Midbrain (tissue), 1 donor: ENCODE results near the gene ADAMTS16.

Experiments
- DNase-seq: peaks from one replicate; lab custom pipeline; 2025; lab: John Stamatoyannopoulos, UW

Gene ADAMTS16

DNA sequence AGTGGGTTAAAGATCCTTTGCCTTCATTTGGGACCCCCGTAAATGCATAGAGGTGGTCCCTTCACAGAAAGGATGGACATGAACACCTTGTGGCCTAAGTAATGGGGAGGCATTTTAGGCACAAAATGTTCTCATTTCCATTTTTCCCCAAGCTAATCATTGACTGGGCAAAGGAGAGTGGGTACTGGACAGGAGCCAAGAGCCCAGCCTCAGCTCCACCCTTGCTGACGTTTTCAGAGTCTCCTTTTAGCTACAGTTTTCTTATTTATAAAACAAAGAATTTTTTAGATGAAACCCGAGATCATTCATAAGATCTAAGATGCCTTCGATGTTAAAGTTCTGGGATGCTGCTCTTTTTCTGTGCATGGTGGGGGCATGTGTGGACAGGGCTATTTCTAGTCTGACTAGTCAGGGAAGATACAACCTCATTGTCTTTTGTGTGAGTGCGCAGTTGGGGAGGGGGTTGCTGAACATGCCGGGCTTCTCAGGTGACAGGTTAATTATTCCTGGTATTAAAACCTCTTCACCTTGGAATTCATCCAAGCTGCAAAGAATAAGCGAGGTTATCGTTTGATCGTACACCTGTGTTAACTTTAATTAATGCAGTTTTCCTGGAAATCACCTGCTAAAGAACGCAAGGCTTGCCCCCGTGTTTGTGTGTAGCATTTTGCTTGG lies 48.4 kb downstream of the ADAMTS16 start:
- DNase-seq, result no peak

DNA sequence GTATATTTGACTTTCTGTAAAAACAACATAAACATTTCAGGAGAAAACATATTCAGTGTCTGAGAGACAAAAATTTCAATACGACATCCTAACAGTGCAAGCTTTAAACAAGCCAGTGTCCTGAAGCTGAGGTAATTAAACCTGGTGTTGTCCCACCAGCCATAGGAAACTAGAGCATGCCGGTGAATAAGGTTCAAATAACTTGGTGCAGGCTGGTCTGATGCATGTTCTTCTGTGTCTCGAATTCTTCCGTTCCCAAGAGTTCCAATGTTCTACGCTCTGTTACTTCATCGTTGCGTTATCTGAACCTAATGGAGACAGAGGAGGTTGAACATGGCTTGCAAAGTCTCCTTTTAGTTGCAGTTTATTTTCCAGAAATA lies 48.9 kb downstream of the ADAMTS16 start:
- no peak for DNase-seq

DNA sequence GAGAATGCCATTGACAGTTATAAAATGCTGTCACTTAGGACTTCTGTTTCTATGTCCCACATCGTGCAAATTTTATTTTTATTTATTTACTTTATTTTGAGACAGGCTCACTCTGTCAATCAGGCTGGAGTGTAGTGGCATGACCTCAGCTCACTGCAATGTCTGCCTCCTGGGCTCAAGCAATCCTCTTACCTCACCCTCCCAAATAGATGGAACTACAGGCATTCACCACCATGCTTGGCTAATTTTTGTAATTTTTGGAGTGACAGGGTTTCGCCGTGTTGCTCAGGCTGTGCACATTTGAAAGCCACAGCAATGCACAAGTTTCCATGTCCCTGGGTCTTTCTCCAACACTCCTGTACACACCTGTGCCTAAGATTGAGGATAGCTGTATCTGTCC lies 51.8 kb downstream of the ADAMTS16 start:
- no peak for DNase-seq

DNA sequence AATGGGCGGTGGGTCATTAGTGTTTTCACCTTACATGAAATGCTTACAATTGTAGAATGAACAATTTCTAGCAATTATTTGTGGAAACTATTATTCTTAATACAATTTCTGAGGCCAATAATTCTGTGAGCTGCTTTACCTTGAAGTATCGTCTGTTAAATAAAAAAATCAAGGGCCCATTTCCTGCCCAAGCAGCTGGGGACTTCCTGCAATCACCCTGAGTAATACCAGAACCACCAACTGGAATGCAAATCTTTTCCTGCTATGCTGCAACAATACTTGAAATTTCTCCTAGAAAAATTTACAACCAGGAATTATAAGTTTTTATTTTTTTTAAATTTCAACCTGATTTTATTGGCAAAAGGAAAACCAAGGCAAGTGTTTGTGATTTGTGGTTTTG lies 52.6 kb downstream of the ADAMTS16 start:
- DNase-seq, result no peak

DNA sequence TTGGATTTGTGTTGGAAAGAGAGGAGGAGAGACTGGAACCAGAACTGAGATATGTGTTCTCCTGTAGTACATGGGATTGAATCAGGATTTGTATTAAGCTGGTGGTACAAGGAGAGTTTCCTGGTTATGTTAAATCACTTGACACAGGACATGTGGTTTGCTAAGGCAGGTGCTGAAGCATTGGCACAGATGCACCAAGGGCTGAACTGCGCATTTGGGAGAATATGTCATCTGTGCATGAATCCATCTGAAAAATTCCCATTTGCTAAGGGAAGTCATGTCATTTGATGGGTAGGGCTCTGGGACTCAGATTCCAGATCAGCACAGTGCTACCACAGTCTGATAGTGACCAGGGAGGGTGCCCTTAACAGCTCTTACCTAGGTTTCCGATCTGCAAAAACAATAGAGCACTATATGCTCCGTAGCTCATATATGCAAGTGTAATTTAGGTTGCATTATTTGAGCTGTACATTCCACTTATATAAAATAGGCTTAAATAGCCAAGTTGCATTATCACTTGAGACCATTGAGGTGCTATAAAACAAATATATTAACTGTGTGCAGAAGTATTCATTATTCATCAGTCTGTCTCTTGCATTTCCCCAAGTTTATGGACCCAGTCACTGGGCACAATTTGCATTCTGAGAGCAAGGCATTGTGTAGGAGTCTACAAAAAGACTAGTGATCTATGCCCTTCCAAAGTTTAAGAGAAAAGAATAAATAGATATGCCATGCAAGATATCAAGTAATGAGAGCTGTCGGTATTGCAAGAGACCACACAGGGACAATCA lies 55.2 kb downstream of the ADAMTS16 start:
- DNase-seq, result no peak

DNA sequence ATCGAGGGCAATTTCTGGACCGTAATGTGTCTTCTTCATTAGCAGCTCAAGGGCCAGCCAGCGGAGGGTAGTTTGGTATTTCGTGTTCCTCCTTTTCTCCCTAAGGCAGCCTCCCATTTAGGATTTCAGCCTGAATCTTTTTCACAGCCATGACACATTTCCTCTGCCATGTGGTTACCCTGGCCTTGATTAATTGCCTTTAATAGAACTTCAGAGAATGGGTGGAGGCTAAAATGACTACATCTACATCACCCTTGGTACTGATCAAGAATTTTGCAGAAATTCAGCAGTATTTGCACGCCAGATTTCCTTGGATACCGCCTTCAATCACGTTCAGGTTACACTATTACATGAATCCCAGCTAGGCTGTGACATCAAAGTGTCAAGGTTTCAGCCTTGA lies 58.0 kb downstream of the ADAMTS16 start:
- DNase-seq, result no peak

DNA sequence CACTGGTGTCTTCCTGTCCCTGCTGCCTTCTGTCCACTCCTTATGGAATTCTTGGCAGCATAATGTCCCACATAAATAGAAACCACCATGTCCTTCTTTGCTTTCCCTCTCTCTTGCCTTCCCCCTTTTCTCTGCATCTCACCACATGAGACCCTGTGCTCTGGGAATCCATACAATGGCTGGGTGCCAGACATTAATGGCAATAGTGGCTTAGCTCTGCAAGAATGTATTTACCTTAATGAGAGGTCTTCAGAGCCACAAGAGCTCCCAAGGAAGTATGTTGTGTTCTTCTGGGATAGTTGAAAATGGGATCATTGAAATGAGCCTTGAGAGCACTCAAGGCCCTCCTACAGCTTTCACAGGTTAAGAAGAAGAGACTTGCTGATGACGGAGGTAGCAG lies 58.7 kb downstream of the ADAMTS16 start:
- DNase-seq, result no peak

DNA sequence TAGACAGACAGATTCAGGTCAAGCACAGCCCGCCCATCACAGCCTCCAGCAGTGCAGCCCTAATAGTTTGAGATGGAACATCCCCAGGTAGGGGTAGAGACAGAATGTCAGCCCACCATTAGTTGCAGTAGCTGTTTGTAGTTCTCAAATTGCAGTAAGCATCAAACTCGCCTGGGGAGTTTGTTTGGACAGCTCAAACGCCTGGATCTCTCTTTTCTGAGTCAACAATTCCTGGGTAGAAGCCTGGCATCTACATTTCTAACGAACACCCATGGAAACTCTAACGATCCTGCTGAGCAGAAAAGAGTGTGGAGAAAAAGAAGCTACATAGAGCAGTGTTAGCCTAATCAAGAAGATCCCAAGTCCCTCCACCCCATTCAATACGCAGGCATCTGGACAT lies 59.4 kb downstream of the ADAMTS16 start:
- no peak for DNase-seq

DNA sequence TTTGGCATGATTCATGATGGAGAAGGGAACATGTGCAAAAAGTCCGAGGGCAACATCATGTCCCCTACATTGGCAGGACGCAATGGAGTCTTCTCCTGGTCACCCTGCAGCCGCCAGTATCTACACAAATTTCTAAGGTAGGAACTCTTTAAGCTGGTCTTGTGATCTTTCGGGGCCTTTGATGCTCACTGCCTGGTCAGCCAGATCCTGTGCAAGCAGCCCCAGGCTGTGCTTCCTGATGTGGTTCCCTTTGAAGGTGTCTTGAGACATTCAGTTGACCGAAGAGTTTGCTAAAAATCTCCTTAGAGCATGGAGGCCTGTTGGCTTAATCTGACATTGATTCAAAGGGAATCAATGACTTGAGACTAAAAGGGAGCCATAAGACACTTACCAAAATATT lies 60.0 kb downstream of the ADAMTS16 start:
- no peak for DNase-seq

DNA sequence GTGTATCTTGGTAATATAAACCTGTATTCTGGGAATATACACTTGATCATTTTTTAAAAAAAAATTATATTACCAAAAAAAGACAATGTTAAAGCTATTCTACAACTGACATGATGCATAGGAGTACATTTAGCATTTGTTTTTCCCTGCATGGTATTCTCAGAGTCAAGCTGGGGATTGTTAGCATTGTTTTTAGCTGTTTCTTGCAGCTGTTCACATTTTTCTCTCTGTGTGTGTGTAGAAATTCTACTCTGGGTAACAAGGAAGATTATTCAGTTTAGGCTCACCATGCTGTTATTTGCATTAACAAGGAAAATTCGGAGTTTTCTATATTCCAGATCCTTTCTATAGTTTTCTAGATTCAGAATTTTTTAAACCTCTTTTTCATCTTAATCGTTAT lies 62.2 kb downstream of the ADAMTS16 start:
- DNase-seq, result no peak

DNA sequence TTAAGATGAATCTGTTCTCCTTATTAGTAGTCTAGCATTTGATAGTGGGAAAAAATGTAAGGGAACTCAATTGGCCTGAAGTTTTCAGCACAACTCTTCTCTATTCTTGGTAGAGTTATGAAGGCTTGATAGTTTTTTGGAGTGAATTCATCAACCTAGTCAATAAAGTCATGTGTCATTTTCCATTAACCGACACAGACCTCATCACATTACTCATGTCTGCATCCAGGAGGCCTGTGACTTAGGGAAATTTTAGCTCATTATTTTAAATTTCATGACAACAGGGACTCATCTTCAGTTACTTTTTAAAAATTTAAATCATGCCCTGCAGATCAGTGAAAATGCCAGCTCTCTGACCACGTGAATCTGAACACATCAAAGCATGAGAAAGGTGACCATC lies 63.3 kb downstream of the ADAMTS16 start:
- no peak for DNase-seq

DNA sequence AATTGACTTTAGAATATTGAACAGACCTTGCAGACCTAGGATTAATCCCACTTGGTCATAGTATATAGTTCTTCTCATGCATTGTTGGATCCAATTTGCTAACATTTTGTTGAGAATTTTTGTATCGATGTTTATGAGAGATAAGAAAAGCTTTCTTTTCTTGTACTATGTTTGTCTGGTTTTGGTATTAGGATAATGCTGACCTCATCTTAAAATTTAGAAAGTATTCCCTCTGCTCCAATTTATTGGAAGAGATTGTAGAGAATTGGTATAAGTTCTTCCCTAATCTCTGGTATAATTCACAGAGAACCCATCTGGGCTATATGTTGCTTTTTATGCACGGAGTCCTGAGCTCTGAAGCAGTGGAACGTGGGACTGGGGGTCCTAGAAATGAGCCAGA lies 67.7 kb downstream of the ADAMTS16 start:
- DNase-seq, result no peak

DNA sequence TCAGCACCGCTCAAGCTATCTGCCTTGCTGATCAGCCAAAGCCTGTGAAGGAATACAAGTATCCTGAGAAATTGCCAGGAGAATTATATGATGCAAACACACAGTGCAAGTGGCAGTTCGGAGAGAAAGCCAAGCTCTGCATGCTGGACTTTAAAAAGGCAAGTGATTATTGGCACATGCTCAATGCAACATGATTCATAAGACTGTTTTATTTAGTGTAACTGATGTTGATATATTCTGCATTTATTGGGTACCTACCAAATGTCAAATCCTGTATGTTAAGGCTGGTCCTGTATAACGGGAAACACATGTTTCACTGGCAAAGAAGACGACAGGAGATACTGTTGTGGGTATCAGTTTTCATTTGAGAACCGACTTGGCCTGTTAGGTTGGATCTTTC lies 69.0 kb downstream of the ADAMTS16 start:
- no peak for DNase-seq

DNA sequence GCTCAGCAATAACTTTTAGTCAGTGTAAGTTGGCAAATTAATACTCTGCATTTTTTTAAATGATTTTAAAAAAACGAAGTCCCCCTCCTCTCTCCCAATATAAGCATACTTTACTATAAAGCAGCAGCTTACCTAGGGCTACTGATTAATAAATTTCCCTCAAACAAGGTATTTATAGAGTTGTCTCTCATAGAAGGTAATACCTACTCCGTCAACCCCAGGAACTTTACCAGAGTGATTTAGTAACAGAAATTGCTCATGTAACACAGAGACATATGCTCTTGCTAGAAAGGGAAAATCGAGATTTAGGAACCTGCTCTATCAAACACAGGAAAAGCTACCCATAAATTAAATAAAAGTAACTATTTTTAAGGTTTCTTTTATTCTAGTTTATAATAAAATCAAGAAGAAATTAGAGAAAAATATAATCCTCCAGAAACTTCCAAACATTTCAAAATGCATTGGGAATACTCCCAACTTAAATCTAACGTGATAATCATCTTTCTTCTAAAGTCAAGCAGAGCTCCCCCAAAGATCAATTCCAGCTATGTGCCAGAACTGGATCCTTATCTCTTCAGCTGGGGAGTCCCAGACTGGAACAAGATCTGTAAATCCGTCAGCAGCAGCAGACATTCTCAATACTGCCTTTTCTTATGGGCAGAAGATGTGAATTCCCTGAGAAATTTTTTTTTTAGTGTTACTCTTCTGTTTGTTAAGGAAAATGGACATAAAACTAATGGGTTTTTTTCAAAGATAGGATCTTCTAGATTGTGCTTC lies 69.6 kb downstream of the ADAMTS16 start:
- DNase-seq, result no peak

DNA sequence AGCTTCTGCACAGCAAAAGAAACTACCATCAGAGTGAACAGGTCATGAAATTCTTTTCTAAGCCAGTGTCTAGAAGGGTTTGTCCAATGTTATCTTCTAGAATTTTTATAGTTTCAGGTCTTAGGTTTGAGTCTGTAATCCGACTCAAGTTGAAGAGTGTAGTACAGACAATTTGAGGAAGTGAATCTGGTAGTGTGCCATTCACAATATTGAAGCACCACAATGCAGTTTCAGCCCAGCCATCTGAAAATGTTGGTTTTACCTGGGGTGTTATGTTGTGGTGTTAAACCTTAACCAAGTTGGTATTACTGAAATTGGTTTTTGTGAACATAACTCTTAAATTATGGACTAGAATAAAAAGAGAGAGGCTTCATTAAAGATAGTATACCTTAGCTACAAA lies 77.2 kb downstream of the ADAMTS16 start:
- DNase-seq, result no peak

DNA sequence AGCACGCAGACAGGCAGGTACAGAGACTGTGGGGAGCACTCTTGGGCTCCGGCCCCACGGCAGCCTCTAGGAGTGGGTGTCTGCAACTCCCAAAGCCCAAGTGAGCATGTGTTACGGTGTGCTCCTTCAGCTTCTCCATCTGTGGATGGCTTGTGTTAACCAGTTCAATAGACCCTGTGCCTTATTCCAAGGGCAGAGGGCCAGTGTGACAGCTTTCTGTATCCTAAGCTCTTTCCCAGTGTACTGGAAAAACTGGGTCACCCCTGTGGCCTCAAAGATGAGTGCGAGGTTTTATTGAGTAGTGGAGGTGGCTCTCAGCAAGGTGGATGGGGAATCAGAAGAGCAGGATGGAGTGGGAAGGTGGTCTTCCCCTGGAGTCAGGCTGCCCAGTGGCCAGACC lies 78.3 kb downstream of the ADAMTS16 start:
- no peak for DNase-seq

DNA sequence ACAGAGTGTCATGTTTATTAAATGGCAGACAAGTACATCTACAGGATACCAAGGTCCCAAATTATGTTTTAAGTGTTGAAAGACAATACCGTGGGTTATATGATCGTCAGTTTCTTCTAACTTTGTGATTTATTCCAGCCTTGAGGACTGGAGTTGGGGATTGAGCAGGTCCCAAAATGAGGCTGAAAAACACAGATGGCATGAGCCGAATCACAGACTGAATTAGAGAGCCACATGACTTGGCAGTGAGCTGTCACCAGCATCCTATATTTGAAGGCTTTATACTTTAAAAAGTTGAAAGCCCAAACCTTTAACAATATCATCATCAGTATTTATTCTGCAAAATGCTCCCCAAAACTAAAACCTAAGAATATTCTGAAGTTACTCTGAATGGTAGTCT lies 79.4 kb downstream of the ADAMTS16 start:
- no peak for DNase-seq

DNA sequence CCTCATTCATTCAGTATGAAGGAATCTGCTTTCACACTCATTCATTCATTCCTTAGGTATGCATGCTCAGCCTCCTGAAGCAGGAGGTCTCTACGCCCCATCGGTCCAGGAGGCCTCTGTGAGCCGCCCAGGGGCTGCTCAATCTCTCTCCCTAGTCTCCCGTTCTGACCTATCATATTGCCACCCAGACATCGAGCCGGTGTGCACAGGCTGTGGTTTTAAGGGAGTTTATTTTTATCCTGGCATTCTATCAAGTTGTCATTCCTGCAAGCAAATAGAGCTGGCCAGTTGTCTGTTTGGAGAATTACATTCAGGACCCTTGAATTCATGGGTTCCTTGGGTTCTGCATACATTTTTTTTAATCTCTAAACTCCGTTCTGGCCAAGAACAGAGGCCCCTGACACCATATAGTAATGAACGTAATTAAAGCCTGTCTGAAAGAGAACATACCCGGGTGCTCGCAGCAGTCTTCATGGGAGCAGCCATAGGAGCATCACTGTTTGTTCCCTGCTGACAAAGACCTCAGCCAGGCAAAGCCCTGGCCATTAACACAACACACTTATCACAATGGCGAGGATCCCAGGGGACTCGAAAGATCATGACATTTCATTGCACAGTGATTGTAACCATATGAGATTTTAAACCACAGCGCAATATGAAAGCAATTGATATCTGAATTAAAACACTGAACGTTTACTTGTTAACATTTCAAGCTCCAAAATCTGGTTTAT lies 80.9 kb downstream of the ADAMTS16 start:
- no peak for DNase-seq

DNA sequence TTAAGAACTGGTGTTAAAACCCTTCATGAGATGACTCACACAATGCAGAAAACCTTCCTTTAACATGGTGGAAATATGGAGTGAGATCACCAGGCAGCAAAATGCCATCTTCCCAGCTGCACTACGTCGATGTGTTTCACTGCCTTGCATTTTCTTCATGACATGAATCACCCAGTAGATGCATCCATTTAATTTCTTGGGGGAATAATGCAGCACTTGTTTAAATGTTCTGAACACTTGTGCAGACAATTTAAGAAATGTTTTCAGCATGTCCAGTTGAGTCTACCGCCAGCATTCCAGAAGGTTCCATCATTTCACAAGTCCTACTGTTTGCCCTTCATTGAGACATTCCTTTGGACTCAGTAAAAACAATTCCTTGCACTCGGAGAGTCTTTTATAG lies 81.6 kb downstream of the ADAMTS16 start:
- no peak for DNase-seq

DNA sequence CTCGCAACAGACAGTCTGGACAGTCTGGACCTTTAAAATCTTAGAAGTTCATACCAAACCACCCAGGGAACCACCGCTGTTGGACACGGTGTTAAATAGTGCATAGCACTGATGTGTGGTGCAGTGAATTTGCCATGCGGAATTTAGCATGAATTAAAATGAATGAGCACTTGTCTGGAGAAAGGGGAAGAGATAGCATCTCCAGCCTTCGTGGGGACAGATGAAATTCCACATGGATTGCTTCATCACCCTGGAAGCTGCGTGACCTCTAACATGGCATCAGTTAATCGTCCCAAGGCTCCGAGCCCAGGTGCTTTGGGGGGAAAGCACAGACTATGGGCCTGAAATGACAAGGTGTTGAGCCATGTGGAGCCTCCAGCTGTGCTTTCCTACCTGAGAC lies 91.4 kb downstream of the ADAMTS16 start:
- no peak for DNase-seq

DNA sequence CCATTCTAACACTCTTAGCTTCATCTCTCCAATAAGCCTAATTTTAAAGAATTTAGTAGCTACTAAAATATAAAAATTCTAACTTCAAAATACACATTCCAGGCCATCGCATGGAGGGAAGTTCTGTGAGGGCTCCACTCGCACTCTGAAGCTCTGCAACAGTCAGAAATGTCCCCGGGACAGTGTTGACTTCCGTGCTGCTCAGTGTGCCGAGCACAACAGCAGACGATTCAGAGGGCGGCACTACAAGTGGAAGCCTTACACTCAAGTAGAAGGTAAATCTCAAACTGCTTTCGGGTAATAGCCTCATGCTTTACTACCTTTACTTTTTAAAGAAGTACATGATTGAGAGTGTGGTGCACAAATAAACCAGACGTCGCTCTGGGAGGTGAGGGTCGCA lies 94.8 kb downstream of the ADAMTS16 start:
- no peak for DNase-seq

DNA sequence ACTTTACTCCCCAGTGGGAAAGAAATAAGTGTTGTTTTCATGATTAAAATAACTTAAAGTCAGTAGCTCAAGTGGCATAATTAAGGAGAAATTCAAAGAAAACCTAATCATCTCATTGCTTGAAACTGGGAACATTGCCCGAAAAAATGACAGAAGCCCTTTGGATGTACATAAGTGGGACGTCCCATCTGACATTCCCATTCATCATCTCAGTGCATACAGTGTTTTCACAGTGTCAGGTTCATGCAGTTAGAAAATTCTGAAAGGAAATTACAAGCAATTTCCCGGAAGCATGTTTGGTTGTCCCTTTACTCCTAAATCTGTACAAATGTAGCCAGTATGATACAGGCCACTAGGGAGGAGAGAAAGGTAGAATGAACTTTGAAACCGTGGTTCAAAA lies 95.6 kb downstream of the ADAMTS16 start:
- DNase-seq, result no peak
